Brain microvascular endothelial cell (primary cell): ENCODE measurements around the gene CAPN13.

Source experiments
- DNase-seq: peaks from one replicate; pipeline ENCODE4 v3.0.0-alpha.2; 2020
- H3K27ac ChIP-seq: fragments of 250-450 bp; sonication (Bioruptor Pico); 2 replicates; pipeline ENCODE4 v1.5.1; 2020; ENCODE audit warnings: mild to moderate bottlenecking, moderate library complexity
- H3K27me3 ChIP-seq: fragments of 250-450 bp; sonication (Bioruptor Pico); replicated peaks from 2 replicates; pipeline ENCODE4 v1.5.1; 2020; ENCODE audit warnings: mild to moderate bottlenecking
- H3K36me3 ChIP-seq: fragments of 250-450 bp; sonication (Bioruptor Pico); replicated peaks from 2 replicates; pipeline ENCODE4 v1.5.1; 2020; ENCODE audit warnings: mild to moderate bottlenecking
- H3K4me3 ChIP-seq: 2 replicates; pipeline ENCODE4 v1.5.1; 2011; ENCODE audit warnings: low read depth, mild to moderate bottlenecking, control low read depth, low read length, moderate library complexity
- CTCF ChIP-seq: IDR thresholded peaks from 2 replicates; pipeline ENCODE4 v1.5.1; 2011; ENCODE audit warnings: low read depth, mild to moderate bottlenecking, moderate library complexity, low read length, control low read depth, inconsistent platforms; ENCODE audit errors: missing control alignments
- in situ Hi-C: cut with HindIII; loops from 2 replicates; pipeline ENCODE4 v1.10.0; 2017; ENCODE audit warnings: low sequenced_read_pairs, low pct_ligation_motif_present

The CAPN13 gene

GRCh38 chr2:30710461-30710860 is 96.8 kb downstream of the CAPN13 start:
- no peaks in the 10 kb centered on the region for H3K27me3 ChIP-seq
- no peak for TF ChIP-seq CTCF
- no peak overlapping the region for H3K4me3 ChIP-seq
- no peak overlapping the region for H3K27ac ChIP-seq
- no peak for DNase-seq
- in situ Hi-C loops = no loop called here
- H3K36me3 ChIP-seq = no peaks in the 10 kb centered on the region

GRCh38 chr2:30710016-30710415 is 97.2 kb downstream of the CAPN13 start:
- H3K27me3 ChIP-seq = no peaks in the 10 kb centered on the region
- in situ Hi-C loops = no loop called here
- TF ChIP-seq CTCF = no peak
- H3K27ac ChIP-seq = no peak overlapping the region
- no peaks in the 10 kb centered on the region for H3K36me3 ChIP-seq
- no peak overlapping the region for H3K4me3 ChIP-seq
- DNase-seq = no peak

GRCh38 chr2:30709516-30709915 is 97.7 kb downstream of the CAPN13 start:
- in situ Hi-C loops = no loop called here
- DNase-seq = no peak

GRCh38 chr2:30708491-30709290 is 98.6 kb downstream of the CAPN13 start:
- Histone ChIP-seq H3K36me3 (no peaks in the 10 kb centered on the region), H3K27ac (no peak overlapping the region), H3K4me3 (no peak overlapping the region), H3K27me3 (no peaks in the 10 kb centered on the region)
- DNase-seq = peak; percentile 19
- TF ChIP-seq CTCF = peak; percentile 54
- in situ Hi-C loops = no loop called here

More at GRCh38 chr2:30709516-30709915, 97.7 kb downstream of the CAPN13 start:
- no peak overlapping the region for H3K4me3 ChIP-seq
- no peak for TF ChIP-seq CTCF
- H3K27ac ChIP-seq = no peak overlapping the region
- H3K27me3 ChIP-seq = no peaks in the 10 kb centered on the region
- H3K36me3 ChIP-seq = no peaks in the 10 kb centered on the region

GRCh38 chr2:30707304-30707903 is 99.8 kb downstream of the CAPN13 start:
- no peak overlapping the region for H3K27ac ChIP-seq
- no peak overlapping the region for H3K4me3 ChIP-seq
- no peaks in the 10 kb centered on the region for H3K36me3 ChIP-seq
- H3K27me3 ChIP-seq = no peaks in the 10 kb centered on the region
- no peak for DNase-seq
- TF ChIP-seq CTCF = no peak
- in situ Hi-C loops = no loop called here
